ENCODE measurements around the gene FOXF1.

Gene FOXF1

DNA sequence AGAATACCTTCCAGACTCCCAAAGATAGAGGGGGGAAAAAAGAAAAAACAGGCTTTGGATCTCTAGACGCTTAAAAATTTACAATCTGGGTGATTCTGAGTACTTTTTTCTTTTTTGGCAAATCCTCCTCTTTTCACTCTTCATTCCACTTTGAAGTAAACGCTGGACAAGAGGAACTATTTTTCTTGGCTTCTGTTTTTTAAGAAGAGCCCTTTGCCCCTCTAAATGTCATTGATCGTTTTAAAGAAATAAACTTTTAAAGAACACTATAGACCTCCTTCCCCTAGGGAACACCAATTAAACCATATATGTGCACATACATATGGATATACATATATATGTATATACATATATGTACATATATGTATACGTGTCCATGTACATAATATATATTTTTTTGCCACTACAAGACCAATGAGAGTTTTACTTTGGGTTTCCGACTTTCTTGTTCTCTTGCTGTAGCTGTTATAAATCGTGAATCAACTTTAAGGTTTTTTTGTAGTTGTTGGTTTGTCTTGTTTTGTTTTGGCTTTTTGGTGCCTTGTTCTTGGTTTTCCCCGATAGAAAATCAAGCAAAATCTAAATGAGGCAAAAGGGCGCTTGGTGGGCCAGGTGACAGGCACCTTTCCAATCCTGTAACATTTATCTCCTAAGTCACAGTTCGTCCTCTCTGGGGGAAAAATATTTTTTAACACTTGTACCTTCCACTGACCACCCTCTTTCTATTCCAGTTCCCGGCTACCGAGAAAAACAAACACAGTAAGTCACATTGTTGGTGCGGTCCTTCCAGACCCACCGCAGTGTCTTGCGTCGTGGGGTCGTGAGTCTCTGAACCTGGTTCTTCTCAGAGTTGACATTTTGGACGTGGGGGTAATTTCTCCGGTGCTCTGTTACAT lies 4.4 kb downstream of the FOXF1 start:
- Histone ChIP-seq H3K27me3 (replicated peaks) (peaks cover 71% of the 10 kb centered on the region), H3K36me3 (replicated peaks) (no peaks in the 10 kb centered on the region), H3K27ac (no peak overlapping the region), H3K4me3 (ENCODE audit: low read depth, low read length) (no peak overlapping the region)
- DNase-seq = no peak
- TF ChIP-seq CTCF (IDR thresholded peaks at IDR 0.05; ENCODE audit: low read depth, low read length, missing control alignments) = no peak
- in situ Hi-C loops (cut with HindIII; ENCODE audit: low pct_ligation_motif_present, low sequenced_read_pairs) = loop anchor here (10.0 to 25.0 kb wide), 2 partner anchors 177 to 440 kb away; no protein-coding TSS in a partner anchor

- no peak overlapping the region for H3K27ac ChIP-seq
- in situ Hi-C loops (cut with HindIII; ENCODE audit: low pct_ligation_motif_present, low sequenced_read_pairs) = loop anchor here (10.0 to 25.0 kb wide), 2 partner anchors 178 to 441 kb away; no protein-coding TSS in a partner anchor
- DNase-seq = no peak
- H3K27me3 ChIP-seq (replicated peaks) = peaks cover 67% of the 10 kb centered on the region
- TF ChIP-seq CTCF (IDR thresholded peaks at IDR 0.05; ENCODE audit: low read depth, low read length, missing control alignments) = no peak
- H3K36me3 ChIP-seq (replicated peaks) = no peaks in the 10 kb centered on the region
- H3K4me3 ChIP-seq (ENCODE audit: low read depth, low read length) = no peak overlapping the region
These were observed 5.1 kb downstream of the FOXF1 start for GRCh38 chr16:86515413-86515776.

DNA sequence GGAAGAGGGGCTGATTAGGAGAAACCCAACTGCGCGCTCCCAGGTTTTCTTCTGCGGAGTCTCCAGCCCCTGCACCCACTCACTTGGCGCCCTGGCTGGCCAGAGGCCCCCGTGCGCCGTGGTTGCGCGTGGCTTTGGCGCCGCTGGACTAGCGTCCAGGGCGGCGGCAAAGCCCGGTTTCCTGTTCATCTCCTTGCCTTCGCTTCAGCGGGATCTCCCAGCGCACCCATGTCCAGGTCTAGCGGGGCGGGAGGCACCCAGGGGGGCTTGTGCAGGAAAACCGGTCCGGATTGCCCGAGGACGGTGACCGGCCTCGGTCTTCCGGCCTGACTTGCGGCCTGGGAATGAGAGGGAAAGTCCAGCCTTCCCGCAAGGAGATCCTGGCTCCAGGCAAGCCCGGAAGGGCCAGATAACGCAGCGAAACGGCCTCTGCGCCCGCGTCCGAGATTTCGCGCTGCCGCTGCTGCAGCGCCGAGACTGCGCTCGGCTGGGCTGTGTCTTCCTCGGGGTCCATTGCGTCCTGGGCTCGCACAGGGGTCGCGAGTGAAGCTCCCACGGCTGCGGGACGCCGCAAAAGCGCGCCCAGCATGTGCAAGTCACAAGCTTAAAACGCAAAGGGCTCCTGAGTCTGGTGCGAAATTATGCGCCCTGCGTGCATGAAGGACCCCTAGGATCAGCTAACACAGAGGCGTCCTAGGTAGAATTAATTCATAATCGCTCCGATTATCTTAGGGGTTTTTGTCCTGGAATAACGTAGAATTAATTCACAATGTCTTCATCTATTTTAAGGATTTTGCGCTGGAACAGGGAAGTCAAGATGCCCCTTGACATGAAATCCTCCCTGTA lies 5.7 kb downstream of the FOXF1 start:
- H3K36me3 ChIP-seq (replicated peaks) = no peaks in the 10 kb centered on the region
- H3K27ac ChIP-seq = no peak overlapping the region
- H3K27me3 ChIP-seq (replicated peaks) = peaks cover 61% of the 10 kb centered on the region
- in situ Hi-C loops (cut with HindIII; ENCODE audit: low pct_ligation_motif_present, low sequenced_read_pairs) = loop anchor here (10.0 to 25.0 kb wide), 2 partner anchors 179 to 441 kb away; no protein-coding TSS in a partner anchor
- no peak for DNase-seq
- H3K4me3 ChIP-seq (ENCODE audit: low read depth, low read length) = no peak overlapping the region
- no peak for TF ChIP-seq CTCF (IDR thresholded peaks at IDR 0.05; ENCODE audit: low read depth, low read length, missing control alignments)

DNA sequence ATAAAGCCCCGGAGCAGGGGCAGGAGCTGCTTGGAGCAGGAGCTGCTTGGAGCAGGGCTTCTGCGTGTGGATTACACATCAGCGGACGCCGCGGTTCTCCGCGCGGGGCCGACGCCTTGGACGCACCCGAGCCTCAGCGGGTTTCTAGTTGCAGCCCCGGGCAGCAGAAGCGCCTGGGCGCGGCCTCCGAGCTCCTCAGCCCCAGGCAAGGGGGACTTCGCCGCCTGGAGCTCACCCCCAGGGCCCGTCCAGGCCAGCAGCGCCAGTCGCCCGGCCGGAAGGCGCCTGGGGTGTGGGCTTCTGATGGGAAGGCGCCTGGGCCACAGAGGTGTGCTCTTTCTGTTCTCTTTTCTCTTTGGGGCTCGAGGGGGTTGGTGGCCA lies 6.3 kb downstream of the FOXF1 start:
- no peak for TF ChIP-seq CTCF (IDR thresholded peaks at IDR 0.05; ENCODE audit: low read depth, low read length, missing control alignments)
- DNase-seq = no peak
- peaks cover 55% of the 10 kb centered on the region for H3K27me3 ChIP-seq (replicated peaks)
- no peaks in the 10 kb centered on the region for H3K36me3 ChIP-seq (replicated peaks)
- H3K4me3 ChIP-seq (ENCODE audit: low read depth, low read length) = no peak overlapping the region
- no peak overlapping the region for H3K27ac ChIP-seq
- in situ Hi-C loops (cut with HindIII; ENCODE audit: low pct_ligation_motif_present, low sequenced_read_pairs) = loop anchor here (10.0 to 25.0 kb wide), 2 partner anchors 179 to 442 kb away; no protein-coding TSS in a partner anchor

GRCh38 chr16:86517033-86517432 lies 6.7 kb downstream of the FOXF1 start:
- no peak overlapping the region for H3K4me3 ChIP-seq (ENCODE audit: low read depth, low read length)
- no peak for DNase-seq
- no peak for TF ChIP-seq CTCF (IDR thresholded peaks at IDR 0.05; ENCODE audit: low read depth, low read length, missing control alignments)
- H3K36me3 ChIP-seq (replicated peaks) = no peaks in the 10 kb centered on the region
- H3K27ac ChIP-seq = no peak overlapping the region
- peaks cover 50% of the 10 kb centered on the region for H3K27me3 ChIP-seq (replicated peaks)
- in situ Hi-C loops (cut with HindIII; ENCODE audit: low pct_ligation_motif_present, low sequenced_read_pairs) = loop anchor here (10.0 to 25.0 kb wide), 2 partner anchors 180 to 442 kb away; no protein-coding TSS in a partner anchor

All from brain microvascular endothelial cell (primary cell).